Measurements from ENCODE around the gene XPO6. TPM values are rescaled to one million over a fixed set of nuclear protein-coding genes. Genes with fewer than 3 reads are reported as not detected.

The XPO6 gene
- total RNA-seq, 1 experiment from 2014 or later, result 92.5 TPM

DNA sequence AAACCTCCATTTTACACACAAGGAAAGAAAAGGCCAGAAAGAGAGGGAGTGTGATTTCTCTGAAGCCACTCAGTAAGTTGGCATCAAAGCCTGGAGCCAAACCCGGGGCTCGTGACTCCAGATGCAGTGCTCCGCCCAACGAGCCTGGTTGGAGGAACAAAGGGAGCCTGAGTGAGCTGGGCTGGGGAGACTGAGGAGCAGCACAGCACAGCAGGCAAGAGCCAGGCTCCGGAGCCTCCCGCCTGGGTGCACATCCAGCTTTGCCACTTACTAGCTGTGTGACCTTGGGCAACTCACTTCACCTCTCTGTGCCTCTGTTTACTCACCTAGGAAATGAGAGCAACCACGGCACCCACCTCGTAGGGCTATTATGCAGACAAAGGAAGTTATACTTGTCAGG is 153.8 kb downstream of the XPO6 start:
- DNase-seq, result no peak
- Histone ChIP-seq H3K9me3 (no peaks in the 10 kb centered on the region), H3K4me3 (no peak overlapping the region), H3K27me3 (peaks cover 6% of the 10 kb centered on the region; the same call in 1 of the 2 replicates), H3K36me3 (no peaks in the 10 kb centered on the region)

DNA sequence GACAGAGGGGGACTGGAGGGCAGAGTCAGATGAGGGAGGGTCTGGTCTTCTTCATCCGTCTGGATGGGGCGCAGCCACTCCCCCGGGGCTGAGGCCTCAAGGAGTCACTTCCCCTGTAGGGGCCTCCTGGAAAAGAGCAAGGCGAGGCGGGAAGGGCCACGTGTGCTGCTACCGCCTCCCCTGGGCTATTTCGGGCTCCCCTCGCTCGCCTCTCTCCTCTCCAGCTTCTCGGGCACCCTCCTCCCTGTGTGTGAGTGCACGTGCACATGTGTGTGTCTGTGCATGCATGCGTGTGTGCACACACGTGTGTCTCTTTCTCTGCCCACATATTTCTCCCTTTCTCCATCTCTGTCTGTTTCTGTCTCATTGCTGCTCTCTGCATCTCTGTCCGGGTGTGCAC is 158.3 kb downstream of the XPO6 start:
- H3K36me3 ChIP-seq, result no peaks in the 10 kb centered on the region
- H3K27me3 ChIP-seq, result 0 out of 2 replicates have a peak, but pooled peaks cover 2% of the 10 kb centered on the region
- no peak for DNase-seq
- H3K9me3 ChIP-seq, result peaks cover 12% of the 10 kb centered on the region
- H3K4me3 ChIP-seq, result no peak overlapping the region

GRCh38 chr16:28052274-28053128 is 159.3 kb downstream of the XPO6 start:
- no peak for DNase-seq
- Histone ChIP-seq H3K36me3 (no peaks in the 10 kb centered on the region), H3K4me3 (no peak overlapping the region), H3K9me3 (peaks cover 14% of the 10 kb centered on the region), H3K27me3 (0 out of 2 replicates have a peak, but pooled peaks cover 2% of the 10 kb centered on the region)

DNA sequence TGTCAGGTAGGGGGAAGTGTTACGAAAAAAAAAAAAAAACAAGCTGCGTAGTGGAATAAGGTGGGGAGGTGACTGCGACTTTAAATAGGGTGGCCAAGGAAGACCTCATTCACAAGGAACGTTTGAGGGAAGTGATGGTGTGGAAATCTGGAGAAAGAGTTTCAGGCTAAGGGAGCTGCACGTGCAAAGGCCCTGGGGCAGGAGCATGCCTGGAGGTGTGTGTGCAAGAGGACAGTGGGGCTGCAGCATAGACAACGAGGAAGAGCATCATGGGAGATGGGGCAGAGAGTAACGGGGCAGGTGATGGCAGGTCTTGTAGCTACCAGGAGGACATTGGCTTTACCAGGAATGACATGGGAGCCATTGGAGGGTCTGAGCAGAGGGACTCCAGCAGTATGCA is 160.3 kb downstream of the XPO6 start:
- no peaks in the 10 kb centered on the region for H3K36me3 ChIP-seq
- no peak for DNase-seq
- H3K27me3 ChIP-seq, result 0 out of 2 replicates have a peak, but pooled peaks cover 2% of the 10 kb centered on the region
- peaks cover 14% of the 10 kb centered on the region for H3K9me3 ChIP-seq
- H3K4me3 ChIP-seq, result no peak overlapping the region

Other genes with a start within 250 kb of the XPO6 start
- gene GSG1L, start 148.3 kb downstream of the XPO6 start, total RNA-seq (2014; rRNA removed; shearing (Covaris generic); ENCODE audit: low replicate concordance), result 0.91 and 7.3 TPM in 2 replicates
- gene SBK1, start 80.6 kb upstream of the XPO6 start, total RNA-seq (2014; rRNA removed; shearing (Covaris generic); ENCODE audit: low replicate concordance), result not detected in 2 replicates
- gene NPIPB6, start 151.5 kb upstream of the XPO6 start, total RNA-seq (2014; rRNA removed; shearing (Covaris generic); ENCODE audit: low replicate concordance), result not detected in 2 replicates
- gene EIF3CL, start 191.9 kb upstream of the XPO6 start, total RNA-seq (2014; rRNA removed; shearing (Covaris generic); ENCODE audit: low replicate concordance), result 243 and 291 TPM in 2 replicates